ENCODE results near the gene CELA3A. TPM values are rescaled to one million over a fixed set of nuclear protein-coding genes. Genes with fewer than 3 reads are reported as not detected.

The CELA3A gene
- total and polyA plus RNA-seq, 10 of the 15 experiments (the other 5 are each of a cell fraction or from before 2014, with no cell fraction given): 7.6 TPM; not detected in 9

DNA sequence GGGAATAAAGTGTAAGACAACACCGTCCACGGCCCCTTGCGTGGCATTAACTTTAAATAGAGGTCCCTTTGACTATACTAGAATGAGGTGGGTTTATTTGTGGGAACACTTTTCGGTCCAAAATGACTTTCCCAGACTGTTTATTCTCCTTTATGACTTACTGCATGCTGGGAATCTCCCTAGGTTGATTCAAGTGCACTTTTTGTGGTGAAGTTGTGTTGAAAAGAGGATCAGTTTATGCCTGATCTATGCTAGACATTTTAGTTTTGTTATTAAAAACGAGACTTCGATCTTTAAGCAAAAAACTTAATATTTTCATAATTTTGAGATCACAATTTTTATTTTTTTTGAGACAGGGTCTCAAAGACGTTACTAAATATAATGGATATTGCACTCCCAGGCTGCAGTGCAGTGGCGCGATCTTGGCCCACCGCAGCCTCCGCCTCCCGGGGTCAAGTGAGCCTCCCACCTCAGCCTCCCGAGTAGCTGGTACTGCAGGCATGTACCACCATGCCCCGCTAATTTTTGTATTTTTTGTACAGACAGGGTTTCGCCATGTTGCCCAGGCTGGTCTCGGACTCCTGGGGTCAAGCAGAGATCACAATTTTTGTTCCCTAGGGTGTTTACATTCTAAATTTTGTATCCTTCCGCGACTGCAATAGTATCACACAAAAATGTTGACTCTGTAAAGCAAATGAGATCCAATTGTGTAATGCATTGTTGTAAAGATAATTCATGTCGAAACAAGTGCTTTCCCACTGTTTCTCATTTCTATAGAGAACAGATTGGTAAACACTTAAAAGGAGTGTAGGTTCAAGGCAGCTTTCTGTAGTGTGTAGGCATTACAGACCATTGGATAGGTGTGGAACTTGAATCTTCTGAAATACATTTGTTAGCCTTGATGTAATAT, 52.7 kb downstream of the CELA3A start (continued):
- peak; percentile 69; the same call in 1 of the 2 replicates for TF ChIP-seq MLLT1 (IDR thresholded peaks at IDR 0.05)
- TF ChIP-seq ZBTB33 (IDR thresholded peaks at IDR 0.05): 0 out of 2 replicates have a peak, but pooled peaks have one; percentile 30
- TF ChIP-seq ZNF207 (IDR thresholded peaks at IDR 0.05; ENCODE audit: borderline replicate concordance): no peak

DNA sequence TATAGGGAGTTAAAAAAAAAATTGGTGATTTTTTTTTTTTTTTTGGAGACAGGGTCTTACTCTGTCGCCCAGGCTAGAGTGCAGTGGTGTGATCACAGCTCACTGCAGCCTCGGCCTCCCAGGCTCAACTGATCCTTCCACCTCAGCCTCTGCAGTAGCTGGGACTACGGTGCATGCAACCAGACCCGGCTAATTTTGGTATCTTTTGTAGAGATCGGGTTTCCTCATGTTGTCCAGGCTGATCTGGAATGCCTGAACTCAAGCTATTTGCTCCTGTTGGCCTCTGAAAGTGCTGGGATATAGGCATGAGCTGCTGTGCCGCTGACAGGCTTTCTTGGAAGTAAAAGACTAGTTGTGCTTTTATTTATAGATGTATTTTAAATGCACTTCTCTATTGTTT, 54.0 kb downstream of the CELA3A start:
- Histone ChIP-seq H3K9ac (ENCODE audit: control insufficient read depth, insufficient read depth, low read length) (no peak overlapping the region; the same call in 1 of the 2 replicates), H3K4me2 (ENCODE audit: control insufficient read depth, insufficient read depth) (peak overlapping the region; percentile 57), H3K36me3 (ENCODE audit: control insufficient read depth in 2 of 2, insufficient read depth in 2 of 2, low read length in 1 of 2) (peaks cover 0 to 10% of the 10 kb centered on the region in 2 experiments; a peak in 2 of 4 replicates), H3K4me3 (peak overlapping the region; percentile 41), H3K4me1 (ENCODE audit: control insufficient read depth, insufficient read depth, low read length) (peaks cover 4% of the 10 kb centered on the region), H2AFZ (ENCODE audit: control insufficient read depth, low read depth, low read length) (no peak overlapping the region), H3K27ac (ENCODE audit: control insufficient read depth, insufficient read depth) (no peak overlapping the region), H3K9me3 (replicated peaks; ENCODE audit: control insufficient read depth, insufficient read depth, low read length) (no peaks in the 10 kb centered on the region), H3K79me2 (ENCODE audit: control insufficient read depth, insufficient read depth, low read length) (peaks cover 77% of the 10 kb centered on the region), H3K27me3 (replicated peaks in 1 of 2; ENCODE audit: control insufficient read depth in 2 of 2, insufficient read depth in 2 of 2, low read length in 1 of 2) (no peaks in the 10 kb centered on the region), H4K20me1 (ENCODE audit: control insufficient read depth, insufficient read depth) (peaks cover 12% of the 10 kb centered on the region; the same call in 1 of the 2 replicates)
- POLR2A ChIA-PET: interaction anchor here (0.7 to 21.4 kb wide), 8 partner anchors 8 to 38 kb away, joined by 3 to 325 read pairs (median 4); no protein-coding TSS in a partner anchor
- RAD21 ChIA-PET (ENCODE audit: unreplicated experiment): interaction anchor here (0.7 to 4.6 kb wide), 7 partner anchors 10 to 1469 kb away, joined by 3 to 54 read pairs (median 3); no protein-coding TSS in a partner anchor
- ATAC-seq (no peak), FAIRE-seq (no peak), DNase-seq (ENCODE audit: low read depth, low spot score) (no peak)
- intact Hi-C loops (cut with micrococcal nuclease; ENCODE audit: unreplicated experiment) (no loop called here), in situ Hi-C loops (cut with MboI) (no loop called here)
- CTCF ChIA-PET: interaction anchor here (1.0 to 12.9 kb wide), 6 partner anchors 10 to 75 kb away, joined by 3 to 107 read pairs (median 4); no protein-coding TSS in a partner anchor
- SMC1A ChIA-PET (ENCODE audit: uncharacterized antibody, unreplicated experiment): interaction anchor here (0.6 to 11.2 kb wide), 8 partner anchors 17 to 428 kb away, joined by 4 to 100 read pairs (median 4); no protein-coding TSS in a partner anchor
- 11% methylated on average over 6 of the region's 6 CpGs for WGBS (ENCODE audit: insufficient coverage, insufficient replicate concordance, low lambda C conversion rate, missing lambda C conversion rate)
- BruUV-seq (replicated peaks): no TSS peak
- TF ChIP-seq, protein P1, sequence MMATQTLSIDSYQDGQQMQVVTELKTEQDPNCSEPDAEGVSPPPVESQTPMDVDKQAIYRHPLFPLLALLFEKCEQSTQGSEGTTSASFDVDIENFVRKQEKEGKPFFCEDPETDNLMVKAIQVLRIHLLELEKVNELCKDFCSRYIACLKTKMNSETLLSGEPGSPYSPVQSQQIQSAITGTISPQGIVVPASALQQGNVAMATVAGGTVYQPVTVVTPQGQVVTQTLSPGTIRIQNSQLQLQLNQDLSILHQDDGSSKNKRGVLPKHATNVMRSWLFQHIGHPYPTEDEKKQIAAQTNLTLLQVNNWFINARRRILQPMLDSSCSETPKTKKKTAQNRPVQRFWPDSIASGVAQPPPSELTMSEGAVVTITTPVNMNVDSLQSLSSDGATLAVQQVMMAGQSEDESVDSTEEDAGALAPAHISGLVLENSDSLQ (IDR thresholded peaks at IDR 0.05): no peak
- TF ChIP-seq HDAC6 (IDR thresholded peaks at IDR 0.05; ENCODE audit: unreplicated experiment) (no peak), PBX3 (IDR thresholded peaks at IDR 0.05; ENCODE audit: insufficient replicate concordance, low read depth, low read length) (no peak), KAT2A (conservative IDR thresholded peaks at IDR 0.05; ENCODE audit: control insufficient read depth, low read depth, low read length) (no peak), BCL11A (IDR thresholded peaks at IDR 0.05; ENCODE audit: low read depth, low read length) (no peak), STAT1 (conservative IDR thresholded peaks at IDR 0.05) (no peak), POU2F2 (IDR thresholded peaks at IDR 0.05; ENCODE audit: borderline replicate concordance, low read depth, low read length) (no peak), SMARCA5 (IDR thresholded peaks at IDR 0.05) (no peak), TARDBP (IDR thresholded peaks at IDR 0.05; ENCODE audit: borderline replicate concordance) (no peak), CHD4 (IDR thresholded peaks at IDR 0.05) (no peak), CBX5 (IDR thresholded peaks at IDR 0.05; ENCODE audit: low read depth) (no peak), NFYA (IDR thresholded peaks at IDR 0.05; ENCODE audit: borderline replicate concordance, low read depth, low read length) (no peak)

Data from GM12878 (cell line).